GM12891 (cell line): ENCODE results near the gene SLC8A1.

Experiments
- POLR2A ChIP-seq: IDR thresholded peaks from 2 replicates; pipeline ENCODE4 v1.6.1; 2011; ENCODE audit warnings: low read depth, low read length, control low read depth
- POLR2AphosphoS5 ChIP-seq: IDR thresholded peaks from 2 replicates; pipeline ENCODE4 v1.6.1; 2011; ENCODE audit warnings: low read depth, low read length, control low read depth
- SPI1 ChIP-seq: IDR thresholded peaks from 2 replicates; pipeline ENCODE4 v1.6.1; 2011; ENCODE audit warnings: low read depth, low read length, control low read depth
- TAF1 ChIP-seq: IDR thresholded peaks from 2 replicates; pipeline ENCODE4 v1.6.1; 2011; ENCODE audit warnings: low read depth, low read length, control low read depth

DNA sequence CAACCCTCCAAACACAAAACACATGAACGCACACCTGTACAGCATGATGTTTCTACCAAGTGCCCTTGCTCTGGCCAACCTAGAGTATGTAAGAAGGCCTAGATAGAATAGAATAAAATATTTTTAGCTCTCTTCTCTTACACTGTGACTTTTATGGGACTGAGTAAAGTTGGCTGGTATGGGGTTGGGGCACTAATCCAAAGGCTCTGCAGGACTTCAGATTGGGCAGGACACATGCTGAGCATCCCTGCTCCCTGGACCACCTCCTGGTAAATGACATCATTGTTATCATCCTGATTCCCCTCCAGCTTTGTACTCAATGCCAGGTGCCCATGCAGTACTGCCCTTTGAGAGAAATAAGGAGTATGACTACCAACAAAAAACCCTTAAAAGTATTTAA is 322.2 kb downstream of the SLC8A1 start:
- no peak for TF ChIP-seq TAF1
- no peak for TF ChIP-seq POLR2A
- TF ChIP-seq SPI1 = no peak
- no peak for TF ChIP-seq POLR2AphosphoS5
